ENCODE measurements around the gene UBE2R2. TPM values are rescaled to one million over a fixed set of nuclear protein-coding genes. Genes with fewer than 3 reads are reported as not detected.
"Not testable (repeated sequence)": the region's sequence is repeated elsewhere in the genome, so short reads cannot be mapped to it uniquely, and the experiment has no call there.

UBE2R2 gene
- total and polyA plus RNA-seq, 2 donors from 2014 or later: 26.1 to 32.2 TPM

GRCh38 chr9:33795281-33795680 lies 21.7 kb upstream of the UBE2R2 start, which contains the start of gene PRSS3:
TSS of gene PRSS3 (plus strand) at chr9:33795561. CDS start at chr9:33795574, 13 bp downstream.
- Histone ChIP-seq H3K36me3 (ENCODE audit: control insufficient read depth in 2 of 3, insufficient read depth in 3 of 3, low read length in 3 of 3) (no peaks in the 10 kb centered on the region), H3K27me3 (ENCODE audit: control insufficient read depth, insufficient read depth, low read length) (no peaks in the 10 kb centered on the region), H3K4me1 (ENCODE audit: control insufficient read depth in 2 of 3, insufficient read depth in 2 of 3, low read depth in 1 of 3, low read length in 3 of 3) (no peaks in the 10 kb centered on the region), H3K4me3 (ENCODE audit: low read length in 3 of 3) (no peak within 1 kb of the TSS), H3K9ac (ENCODE audit: low read length in 3 of 3) (no peak within 1 kb of the TSS), H3K27ac (ENCODE audit: low read depth in 2 of 2, low read length in 2 of 2) (no peak within 1 kb of the TSS), H3K9me3 (ENCODE audit: control insufficient read depth in 2 of 3, insufficient read depth in 1 of 3, low read length in 3 of 3) (no peaks in the 10 kb centered on the region)
- intact Hi-C loops (cut with DNase I): no loop called here
- TF ChIP-seq CTCF (IDR thresholded peaks at IDR 0.05; ENCODE audit: borderline replicate concordance, extremely low read depth, insufficient read depth): no peak
- FAIRE-seq (no peak), DNase-seq (no peak)

GRCh38 chr9:33795819-33796218 lies 21.1 kb upstream of the UBE2R2 start:
- no peaks in the 10 kb centered on the region for H3K9me3 ChIP-seq (ENCODE audit: control insufficient read depth in 2 of 3, insufficient read depth in 1 of 3, low read length in 3 of 3)
- H3K4me1 ChIP-seq (ENCODE audit: control insufficient read depth in 2 of 3, insufficient read depth in 2 of 3, low read depth in 1 of 3, low read length in 3 of 3): no peaks in the 10 kb centered on the region
- H3K27ac ChIP-seq (ENCODE audit: low read depth in 2 of 2, low read length in 2 of 2): no peak overlapping the region
- H3K36me3 ChIP-seq (ENCODE audit: control insufficient read depth in 2 of 3, insufficient read depth in 3 of 3, low read length in 3 of 3): no peaks in the 10 kb centered on the region
- no peak for DNase-seq
- no peak overlapping the region for H3K9ac ChIP-seq (ENCODE audit: low read length in 3 of 3)
- intact Hi-C loops (cut with DNase I): no loop called here
- no peak for TF ChIP-seq CTCF (IDR thresholded peaks at IDR 0.05; ENCODE audit: borderline replicate concordance, extremely low read depth, insufficient read depth)
- H3K4me3 ChIP-seq (ENCODE audit: low read length in 3 of 3): no peak overlapping the region
- no peak for FAIRE-seq
- H3K27me3 ChIP-seq (ENCODE audit: control insufficient read depth, insufficient read depth, low read length): no peaks in the 10 kb centered on the region

- DNase-seq; H3K4me3 ChIP-seq (ENCODE audit: low read length in 3 of 3); H3K27ac ChIP-seq (ENCODE audit: low read depth in 2 of 2, low read length in 2 of 2); H3K9me3 ChIP-seq (ENCODE audit: control insufficient read depth in 2 of 3, insufficient read depth in 1 of 3, low read length in 3 of 3); FAIRE-seq; intact Hi-C loops (cut with DNase I); H3K9ac ChIP-seq (ENCODE audit: low read length in 3 of 3); H3K36me3 ChIP-seq (ENCODE audit: control insufficient read depth in 2 of 3, insufficient read depth in 3 of 3, low read length in 3 of 3); H3K27me3 ChIP-seq (ENCODE audit: control insufficient read depth, insufficient read depth, low read length); H3K4me1 ChIP-seq (ENCODE audit: control insufficient read depth in 2 of 3, insufficient read depth in 2 of 3, low read depth in 1 of 3, low read length in 3 of 3): not testable (repeated sequence)
Observed at GRCh38 chr9:33796679-33797078, 20.3 kb upstream of the UBE2R2 start.

- Histone ChIP-seq H3K4me3 (ENCODE audit: low read length in 3 of 3) (no peak overlapping the region), H3K9ac (ENCODE audit: low read length in 3 of 3) (no peak overlapping the region), H3K9me3 (ENCODE audit: control insufficient read depth in 2 of 3, insufficient read depth in 1 of 3, low read length in 3 of 3) (no peaks in the 10 kb centered on the region), H3K4me1 (ENCODE audit: control insufficient read depth in 2 of 3, insufficient read depth in 2 of 3, low read depth in 1 of 3, low read length in 3 of 3) (no peaks in the 10 kb centered on the region), H3K27me3 (ENCODE audit: control insufficient read depth, insufficient read depth, low read length) (no peaks in the 10 kb centered on the region), H3K36me3 (ENCODE audit: control insufficient read depth in 2 of 3, insufficient read depth in 3 of 3, low read length in 3 of 3) (no peaks in the 10 kb centered on the region), H3K27ac (ENCODE audit: low read depth in 2 of 2, low read length in 2 of 2) (no peak overlapping the region)
- FAIRE-seq (no peak), DNase-seq (no peak)
- intact Hi-C loops (cut with DNase I): no loop called here
- no peak for TF ChIP-seq CTCF (IDR thresholded peaks at IDR 0.05; ENCODE audit: borderline replicate concordance, extremely low read depth, insufficient read depth)
Observed at GRCh38 chr9:33797837-33798236, 19.1 kb upstream of the UBE2R2 start.

Data from kidney (tissue), 14 donors.